Breast epithelium (tissue), 3 donors: Measurements from ENCODE around the gene DDX54.

Experiments
- CTCF ChIP-seq, 3 donors: fragments of 450-650 bp; IDR thresholded peaks; one replicate each; pipeline ENCODE4 v1.5.1; 2016 to 2017; ENCODE audit warnings: antibody characterized with exemption in 3 of 3, mild to moderate bottlenecking in 3 of 3, moderate library complexity in 3 of 3
- POLR2A ChIP-seq: fragments of 450-650 bp; IDR thresholded peaks from one replicate; pipeline ENCODE4 v1.6.1; 2016; ENCODE audit warnings: antibody characterized with exemption, mild to moderate bottlenecking, moderate library complexity
- POLR2AphosphoS5 ChIP-seq, 3 donors: sonication (generic); formaldehyde crosslinking; IDR thresholded peaks; one replicate each; pipeline ENCODE4 v1.6.1; 2017; ENCODE audit warnings: antibody characterized with exemption in 3 of 3

GRCh38 chr12:113137861-113138783 lies 47.2 kb downstream of the DDX54 start:
- TF ChIP-seq CTCF (IDR thresholded peaks at IDR 0.05) (no peak), POLR2A (no peak), POLR2AphosphoS5 (IDR thresholded peaks at IDR 0.05) (no peak)
